Neutrophil (primary cell): ENCODE results near the gene ITGB4.

Experiments used
- H3K27ac ChIP-seq: fragments of 200-600 bp; sonication (generic); 2 replicates; pipeline ENCODE4 v1.5.1; 2016; ENCODE audit warnings: mild to moderate bottlenecking, moderate library complexity
- H3K27me3 ChIP-seq: fragments of 200-600 bp; sonication (generic); 2 replicates; pipeline ENCODE4 v1.6.0; 2016; ENCODE audit warnings: mild to moderate bottlenecking
- H3K36me3 ChIP-seq: fragments of 200-600 bp; sonication (generic); 2 replicates; pipeline ENCODE4 v1.5.1; 2017
- H3K4me1 ChIP-seq, 2 experiments: fragments of 200-600 bp in 1 of 2; sonication (generic) in 1 of 2; 1 replicate in 1 of 2; 2 replicates in 1 of 2; pipeline versions ENCODE4 v1.5.1 to v1.6.1; 2013 to 2016; ENCODE audit warnings: low read depth in 1 of 2, low read length in 1 of 2, mild to moderate bottlenecking in 1 of 2, moderate library complexity in 1 of 2; ENCODE audit not compliant: control insufficient read depth in 1 of 2, insufficient read depth in 1 of 2
- H3K4me3 ChIP-seq, 2 experiments: fragments of 200-600 bp in 1 of 2; sonication (generic) in 1 of 2; 1 replicate in 1 of 2; 2 replicates in 1 of 2; pipeline ENCODE4 v1.5.1; 2013 to 2016; ENCODE audit warnings: low read depth in 1 of 2, low read length in 1 of 2, mild to moderate bottlenecking in 1 of 2, moderate library complexity in 1 of 2
- H3K9me3 ChIP-seq: fragments of 200-600 bp; sonication (generic); 2 replicates; pipeline ENCODE4 v1.5.1; 2016
- CTCF ChIP-seq: fragments of 200-600 bp; sonication (generic); IDR thresholded peaks from 2 replicates; pipeline ENCODE4 v1.5.1; 2016; ENCODE audit warnings: antibody characterized with exemption

Gene ITGB4

GRCh38 chr17:75680431-75680830 is 40.8 kb upstream of the ITGB4 start:
- Histone ChIP-seq H3K27me3 (no peaks in the 10 kb centered on the region), H3K27ac (no peak overlapping the region), H3K4me3 (no peak overlapping the region), H3K4me1 (peaks cover 3% of the 10 kb centered on the region in 2 experiments), H3K36me3 (peaks cover 37% of the 10 kb centered on the region), H3K9me3 (no peaks in the 10 kb centered on the region)
- no peak for TF ChIP-seq CTCF

- Histone ChIP-seq H3K4me3 (no peak overlapping the region), H3K36me3 (peaks cover 37% of the 10 kb centered on the region), H3K9me3 (no peaks in the 10 kb centered on the region), H3K27ac (no peak overlapping the region), H3K4me1 (peaks cover 5% of the 10 kb centered on the region in 2 experiments), H3K27me3 (no peaks in the 10 kb centered on the region)
- no peak for TF ChIP-seq CTCF
Observed at GRCh38 chr17:75681289-75681688, 40.0 kb upstream of the ITGB4 start.

- TF ChIP-seq CTCF: no peak
- Histone ChIP-seq H3K9me3 (no peaks in the 10 kb centered on the region), H3K36me3 (peaks cover 26% of the 10 kb centered on the region), H3K4me1 (peaks cover 28% of the 10 kb centered on the region in 2 experiments), H3K27me3 (no peaks in the 10 kb centered on the region), H3K4me3 (no peak overlapping the region), H3K27ac (no peak overlapping the region)
Observed at GRCh38 chr17:75683583-75683982, 37.7 kb upstream of the ITGB4 start.

- H3K27ac ChIP-seq: no peak overlapping the region
- peaks cover 34% of the 10 kb centered on the region in 2 experiments for H3K4me1 ChIP-seq
- H3K9me3 ChIP-seq: no peaks in the 10 kb centered on the region
- no peaks in the 10 kb centered on the region for H3K27me3 ChIP-seq
- peaks cover 21% of the 10 kb centered on the region for H3K36me3 ChIP-seq
- no peak overlapping the region for H3K4me3 ChIP-seq
- TF ChIP-seq CTCF: no peak
Observed at GRCh38 chr17:75684249-75684648, 37.0 kb upstream of the ITGB4 start.

GRCh38 chr17:75684924-75685323 is 36.3 kb upstream of the ITGB4 start:
- TF ChIP-seq CTCF: no peak
- H3K27me3 ChIP-seq: no peaks in the 10 kb centered on the region
- H3K4me3 ChIP-seq: no peak overlapping the region
- H3K4me1 ChIP-seq: peaks cover 41% of the 10 kb centered on the region in 2 experiments
- H3K36me3 ChIP-seq: peaks cover 16% of the 10 kb centered on the region
- H3K27ac ChIP-seq: no peak overlapping the region
- H3K9me3 ChIP-seq: no peaks in the 10 kb centered on the region

- H3K27ac ChIP-seq: no peak overlapping the region
- peaks cover 44 to 45% of the 10 kb centered on the region in 2 experiments for H3K4me1 ChIP-seq
- TF ChIP-seq CTCF: no peak
- no peaks in the 10 kb centered on the region for H3K9me3 ChIP-seq
- no peak overlapping the region for H3K4me3 ChIP-seq
- no peaks in the 10 kb centered on the region for H3K27me3 ChIP-seq
- peaks cover 10% of the 10 kb centered on the region for H3K36me3 ChIP-seq
Observed at GRCh38 chr17:75685499-75685898, 35.8 kb upstream of the ITGB4 start.
